22Rv1 (cell line): Measurements from ENCODE around the gene MAST3.

Experiments
- ZFX ChIP-seq: fragments of 450-650 bp; IDR thresholded peaks from 2 replicates; pipeline ENCODE4 v1.6.1; 2017; ENCODE audit warnings: antibody characterized with exemption, borderline replicate concordance
- TF ChIP-seq, protein P1 (sequence below): fragments of 450-650 bp; IDR thresholded peaks from 2 replicates; pipeline ENCODE4 v1.5.1; 2017; ENCODE audit warnings: mild to moderate bottlenecking

DNA sequence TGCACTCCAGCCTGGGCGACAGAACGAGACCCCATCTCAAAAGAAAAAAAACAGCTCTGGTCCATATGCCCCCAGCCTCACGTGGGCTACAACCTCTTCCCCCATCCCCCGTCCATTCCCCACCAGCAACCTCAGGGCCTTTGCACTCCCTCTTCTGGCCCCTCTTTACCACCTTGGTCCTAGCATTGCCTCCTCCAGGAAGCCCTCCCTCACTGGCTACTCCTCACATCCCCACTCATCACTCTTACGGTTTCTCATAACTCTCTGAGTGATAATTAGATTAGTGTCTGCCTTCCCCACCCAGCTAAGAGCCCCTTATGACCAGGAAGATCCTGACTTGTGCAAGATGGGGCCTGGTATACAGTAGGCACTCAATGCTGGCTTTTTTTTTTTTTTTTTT is 41.6 kb upstream of the MAST3 start:
- TF ChIP-seq, protein P1, sequence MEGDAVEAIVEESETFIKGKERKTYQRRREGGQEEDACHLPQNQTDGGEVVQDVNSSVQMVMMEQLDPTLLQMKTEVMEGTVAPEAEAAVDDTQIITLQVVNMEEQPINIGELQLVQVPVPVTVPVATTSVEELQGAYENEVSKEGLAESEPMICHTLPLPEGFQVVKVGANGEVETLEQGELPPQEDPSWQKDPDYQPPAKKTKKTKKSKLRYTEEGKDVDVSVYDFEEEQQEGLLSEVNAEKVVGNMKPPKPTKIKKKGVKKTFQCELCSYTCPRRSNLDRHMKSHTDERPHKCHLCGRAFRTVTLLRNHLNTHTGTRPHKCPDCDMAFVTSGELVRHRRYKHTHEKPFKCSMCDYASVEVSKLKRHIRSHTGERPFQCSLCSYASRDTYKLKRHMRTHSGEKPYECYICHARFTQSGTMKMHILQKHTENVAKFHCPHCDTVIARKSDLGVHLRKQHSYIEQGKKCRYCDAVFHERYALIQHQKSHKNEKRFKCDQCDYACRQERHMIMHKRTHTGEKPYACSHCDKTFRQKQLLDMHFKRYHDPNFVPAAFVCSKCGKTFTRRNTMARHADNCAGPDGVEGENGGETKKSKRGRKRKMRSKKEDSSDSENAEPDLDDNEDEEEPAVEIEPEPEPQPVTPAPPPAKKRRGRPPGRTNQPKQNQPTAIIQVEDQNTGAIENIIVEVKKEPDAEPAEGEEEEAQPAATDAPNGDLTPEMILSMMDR, result no peak
- no peak for TF ChIP-seq ZFX
